NCI-H460 (cell line): ENCODE data around the gene ANKRD44. TPM values are rescaled to one million over a fixed set of nuclear protein-coding genes. Genes with fewer than 3 reads are reported as not detected.

Experiments
- DNase-seq: peaks from one replicate; pipeline ENCODE4 v3.0.0-alpha.2; 2016; ENCODE audit warnings: low read depth; ENCODE audit errors: extremely low read depth
- total RNA-seq: library from RNA; depleted of rRNA; stranded (reverse); fragments of >200 nt; shearing (Covaris generic); gene quantifications from 2 replicates; pipeline ENCODE4 v1.2.3, GENCODE V29; 2014

Gene ANKRD44
- total RNA-seq, 1 experiment from 2014 or later = 20.8 TPM

DNA sequence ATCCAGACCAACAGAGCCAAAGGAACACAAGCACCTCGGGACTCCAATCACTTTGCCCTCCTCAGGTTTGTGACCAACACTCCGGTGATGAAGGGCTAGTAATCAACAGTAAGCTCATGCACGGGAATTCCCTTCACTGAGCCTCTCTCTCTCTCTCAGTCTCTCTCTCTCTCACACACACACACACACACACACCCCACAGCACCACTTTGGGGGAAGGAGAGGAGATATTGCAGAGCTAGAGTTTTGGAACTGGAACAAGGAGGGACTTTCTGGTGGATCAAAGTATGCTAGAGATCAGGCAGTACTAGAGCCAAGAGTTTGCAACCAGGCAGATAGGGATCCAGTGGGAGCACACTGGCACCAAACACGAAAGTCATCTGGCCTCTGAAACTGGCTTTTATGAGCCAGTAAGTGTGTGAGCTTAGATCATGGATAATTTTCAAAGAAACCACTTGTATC, 98.7 kb downstream of the ANKRD44 start:
- no peak for DNase-seq

DNA sequence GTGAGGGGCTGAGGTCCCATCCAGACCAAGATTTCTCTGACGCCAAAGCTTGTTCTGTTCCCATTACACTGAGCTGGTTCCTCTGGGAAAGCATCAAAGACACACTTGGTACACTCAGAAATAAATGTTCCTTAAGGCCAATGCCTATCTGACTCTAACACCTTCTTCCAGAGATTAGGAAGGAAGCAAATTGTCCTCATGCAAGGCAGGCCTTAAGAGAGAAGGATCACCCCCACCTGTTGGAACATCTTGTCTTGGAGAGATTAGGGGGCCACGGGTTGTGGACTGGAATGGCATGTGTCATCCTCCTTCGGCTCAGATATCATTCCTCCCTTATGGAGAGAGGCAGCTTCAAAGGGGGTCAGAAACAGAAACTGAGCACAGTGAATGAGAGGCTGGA, 100.2 kb downstream of the ANKRD44 start:
- DNase-seq = no peak

DNA sequence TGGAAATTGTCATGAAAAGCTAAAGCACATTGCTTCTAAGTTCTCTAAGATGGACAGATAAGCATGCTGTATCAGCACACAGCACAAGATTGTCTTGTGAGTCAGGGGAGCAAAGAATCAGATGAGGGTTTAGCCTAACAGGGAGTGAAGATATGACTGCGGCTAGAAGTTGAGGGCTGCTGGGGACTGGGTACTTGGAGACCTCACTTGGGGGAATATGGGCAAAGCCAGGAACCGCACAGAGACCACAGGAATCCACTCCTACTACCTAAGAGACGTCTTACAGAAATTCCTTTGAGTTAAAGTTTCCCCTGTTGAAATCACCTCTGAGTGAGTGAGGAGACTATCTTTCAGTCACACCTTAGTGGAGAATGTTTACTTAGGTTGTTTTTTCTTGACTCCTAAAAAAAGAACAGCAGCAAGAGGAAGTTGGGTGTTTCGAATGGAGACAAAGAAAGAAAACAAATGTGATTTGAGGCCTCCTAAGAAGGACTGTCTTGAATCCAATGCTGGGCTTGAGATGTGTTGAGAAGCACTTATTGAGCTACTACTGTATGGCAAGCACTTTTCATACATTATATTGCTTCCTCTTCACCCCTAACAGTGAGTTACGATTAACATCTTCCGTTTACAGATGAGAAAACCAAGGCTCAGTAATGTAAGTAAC, 100.7 kb downstream of the ANKRD44 start:
- DNase-seq = no peak

DNA sequence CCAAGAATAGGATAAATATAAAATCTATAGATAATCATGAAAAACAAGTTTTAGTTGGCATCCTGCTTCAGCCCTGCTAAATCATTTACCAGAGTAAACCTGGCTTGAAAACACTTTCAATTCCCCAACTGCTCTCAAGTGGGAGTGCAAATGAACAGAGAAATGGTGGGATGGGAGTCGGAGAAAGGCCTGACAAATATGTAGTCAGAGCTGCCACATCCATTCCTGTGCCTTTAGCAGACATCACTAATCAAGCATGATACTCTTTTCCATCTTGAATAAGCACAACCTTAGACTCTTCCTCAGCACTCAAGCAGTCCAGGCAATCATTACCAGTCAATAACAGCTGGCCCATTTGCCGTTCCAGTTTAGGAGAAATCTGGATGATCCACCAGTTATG, 101.3 kb downstream of the ANKRD44 start:
- no peak for DNase-seq

DNA sequence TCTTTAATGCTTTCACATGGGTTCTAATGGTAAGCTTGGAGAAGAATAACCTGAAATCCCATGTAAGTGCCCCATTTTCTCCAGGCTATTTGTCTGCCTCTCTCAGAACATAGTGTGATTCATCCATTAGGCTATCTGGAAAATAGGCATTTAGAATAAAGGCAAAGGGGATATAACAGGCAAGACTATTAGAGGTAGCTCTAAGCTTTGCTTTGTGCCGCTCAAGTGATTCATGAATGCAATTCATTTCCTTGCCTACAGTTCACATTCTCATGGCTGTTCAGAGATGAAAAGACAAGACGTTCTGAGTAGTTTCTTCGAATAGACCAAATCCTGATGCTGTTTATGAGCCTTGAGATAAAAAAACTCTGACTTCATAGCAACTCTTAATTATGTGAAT, 101.7 kb downstream of the ANKRD44 start:
- no peak for DNase-seq

DNA sequence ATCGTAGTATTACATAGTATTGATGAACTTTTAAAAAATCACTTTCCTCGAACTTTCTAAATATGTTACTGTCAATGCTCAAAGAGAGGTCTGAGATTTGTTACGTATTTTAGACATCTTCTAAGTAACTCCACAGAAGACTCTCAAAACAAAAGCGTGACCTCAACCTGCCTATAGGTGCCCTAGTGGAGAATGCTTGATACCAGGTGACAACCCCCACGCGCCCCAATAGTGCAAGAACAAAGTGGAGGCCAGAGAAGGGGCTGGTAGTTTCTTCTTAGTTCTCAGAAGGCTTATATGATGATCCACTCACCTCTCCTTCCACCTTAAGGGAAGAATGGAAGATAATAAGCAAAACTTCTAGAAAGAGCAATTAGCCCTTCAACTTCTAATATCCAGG, 102.6 kb downstream of the ANKRD44 start:
- DNase-seq = no peak

DNA sequence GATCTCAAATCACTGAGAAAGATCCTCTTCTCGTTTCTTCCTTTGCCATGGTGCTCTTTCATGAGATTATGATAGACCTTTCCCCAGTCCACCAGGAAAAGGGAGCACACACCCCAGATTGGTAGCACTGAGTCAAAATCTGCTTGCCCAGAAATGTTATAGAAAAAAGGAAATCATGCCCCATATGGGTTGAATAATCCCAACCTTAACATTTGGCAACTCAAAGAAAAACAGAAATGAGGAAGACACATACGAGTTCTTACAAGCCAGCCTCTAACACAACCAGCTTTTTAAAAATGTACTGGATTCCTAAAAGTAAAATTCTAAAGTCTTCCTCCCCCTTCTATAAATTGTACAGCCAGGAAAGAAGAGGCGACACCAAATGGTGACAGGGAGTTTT, 103.0 kb downstream of the ANKRD44 start:
- no peak for DNase-seq

DNA sequence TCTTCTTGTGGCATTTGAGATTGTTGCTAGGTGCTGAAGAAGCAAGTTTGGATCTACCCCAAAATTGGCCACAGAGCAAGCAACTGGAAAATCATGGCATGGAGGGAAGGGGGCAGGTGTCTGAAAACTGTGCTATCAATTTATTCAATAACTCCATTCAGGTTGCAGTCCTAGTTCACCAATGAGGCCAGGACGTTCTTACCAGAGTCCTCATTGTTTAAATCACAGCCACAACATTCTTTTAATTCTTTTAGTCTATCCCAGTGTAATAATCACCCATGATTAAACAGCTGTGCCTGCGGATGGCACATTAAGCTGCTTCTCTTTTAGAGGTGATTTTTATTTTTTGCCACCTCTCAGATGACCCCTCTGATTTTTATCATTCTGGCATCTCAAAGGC, 103.5 kb downstream of the ANKRD44 start:
- DNase-seq = no peak

DNA sequence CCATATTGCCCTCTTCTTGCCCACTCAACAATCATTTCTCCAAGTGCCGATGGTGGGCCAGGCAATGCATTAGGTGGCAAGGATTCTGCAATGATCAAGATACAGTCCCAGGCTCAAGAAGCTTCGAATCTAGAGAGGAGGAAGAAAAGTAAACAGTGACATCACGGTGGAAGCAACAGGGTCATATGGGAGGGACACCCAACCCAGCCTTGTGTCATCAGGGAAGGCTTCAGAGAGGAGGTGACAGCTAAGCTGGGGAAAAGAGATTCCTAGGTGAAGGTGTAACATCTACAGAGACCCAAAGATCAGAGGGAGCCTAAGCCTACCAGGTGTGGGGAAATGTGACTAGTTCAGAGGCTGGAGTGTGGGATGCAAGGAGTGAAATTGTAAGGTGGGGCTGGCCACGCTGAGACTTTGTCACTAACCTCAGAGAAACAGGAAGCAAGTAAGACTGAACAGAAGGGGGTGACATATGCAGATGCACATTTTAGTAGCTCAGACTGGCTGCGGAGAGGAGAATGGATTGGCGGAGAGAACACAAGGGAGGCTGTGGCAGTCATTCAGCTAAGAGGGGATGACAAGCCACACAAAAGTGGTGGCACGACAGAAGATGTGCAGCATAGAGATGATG, 104.9 kb downstream of the ANKRD44 start:
- DNase-seq = no peak

DNA sequence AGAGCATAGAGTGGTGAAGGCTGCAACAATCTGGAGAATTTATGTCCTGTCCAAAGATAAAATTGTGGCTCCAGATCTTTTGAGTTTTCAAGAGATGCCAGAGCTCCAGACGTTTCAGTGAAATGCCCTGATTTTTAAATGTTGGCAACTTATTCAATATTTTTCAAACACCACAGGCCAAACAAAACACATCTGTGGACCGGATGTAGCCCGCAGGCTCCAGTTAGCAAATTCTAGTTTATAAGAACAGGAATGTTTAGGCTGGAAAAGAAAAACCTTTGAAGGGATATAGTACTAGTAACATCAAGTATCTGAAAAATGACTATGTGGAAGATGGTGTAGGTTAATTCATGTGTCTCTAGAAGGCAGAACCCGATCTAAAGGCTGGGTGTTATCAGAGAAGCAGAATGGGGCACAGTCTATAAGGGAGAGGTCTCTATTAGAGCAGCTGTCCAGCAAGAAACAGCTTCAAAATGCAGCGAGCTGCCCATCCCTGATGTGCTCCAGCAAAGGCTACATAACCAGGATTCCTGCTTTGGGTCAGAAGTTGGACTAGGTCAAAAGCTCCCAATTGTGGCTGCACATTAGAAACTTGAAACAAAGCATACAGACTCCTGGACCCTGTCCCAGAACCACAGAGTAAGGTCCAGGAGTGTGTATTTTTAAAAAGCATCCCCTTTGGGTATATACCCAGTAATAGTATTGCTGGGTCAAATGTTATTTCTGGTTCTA, 105.9 kb downstream of the ANKRD44 start:
- DNase-seq = no peak

DNA sequence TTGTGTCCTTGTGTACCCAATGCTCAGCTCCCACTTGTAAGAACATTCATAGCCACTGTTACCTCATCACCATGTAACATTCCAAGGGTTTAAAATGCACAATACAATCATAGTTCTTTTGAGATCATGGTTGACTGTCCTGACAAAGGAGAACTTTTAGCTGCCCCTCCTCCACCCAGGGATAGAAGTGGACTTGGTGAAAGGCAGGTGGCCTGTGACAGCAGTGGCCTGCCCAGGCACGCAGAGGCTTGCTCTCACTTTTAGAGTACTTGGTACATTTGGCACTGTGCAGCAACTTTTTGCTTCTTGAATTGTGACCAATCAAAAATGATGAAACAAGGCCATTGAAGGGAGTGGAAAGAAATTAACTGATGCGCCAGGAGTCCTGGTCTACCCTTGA, 108.7 kb downstream of the ANKRD44 start:
- DNase-seq = no peak

DNA sequence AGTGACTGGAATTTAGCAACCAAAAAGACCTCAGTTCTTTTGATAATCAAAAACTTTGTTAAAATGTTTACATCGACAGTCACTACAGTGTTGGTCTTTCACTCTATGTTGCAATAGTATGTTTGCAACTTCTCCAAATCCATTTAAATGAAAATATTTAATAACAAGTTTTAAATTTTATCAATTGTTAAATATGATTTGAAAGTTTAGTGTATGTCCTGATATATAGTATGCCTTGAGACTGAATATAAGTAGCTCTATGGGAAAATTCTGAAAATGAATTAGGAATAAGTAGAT, 109.9 kb downstream of the ANKRD44 start:
- no peak for DNase-seq

DNA sequence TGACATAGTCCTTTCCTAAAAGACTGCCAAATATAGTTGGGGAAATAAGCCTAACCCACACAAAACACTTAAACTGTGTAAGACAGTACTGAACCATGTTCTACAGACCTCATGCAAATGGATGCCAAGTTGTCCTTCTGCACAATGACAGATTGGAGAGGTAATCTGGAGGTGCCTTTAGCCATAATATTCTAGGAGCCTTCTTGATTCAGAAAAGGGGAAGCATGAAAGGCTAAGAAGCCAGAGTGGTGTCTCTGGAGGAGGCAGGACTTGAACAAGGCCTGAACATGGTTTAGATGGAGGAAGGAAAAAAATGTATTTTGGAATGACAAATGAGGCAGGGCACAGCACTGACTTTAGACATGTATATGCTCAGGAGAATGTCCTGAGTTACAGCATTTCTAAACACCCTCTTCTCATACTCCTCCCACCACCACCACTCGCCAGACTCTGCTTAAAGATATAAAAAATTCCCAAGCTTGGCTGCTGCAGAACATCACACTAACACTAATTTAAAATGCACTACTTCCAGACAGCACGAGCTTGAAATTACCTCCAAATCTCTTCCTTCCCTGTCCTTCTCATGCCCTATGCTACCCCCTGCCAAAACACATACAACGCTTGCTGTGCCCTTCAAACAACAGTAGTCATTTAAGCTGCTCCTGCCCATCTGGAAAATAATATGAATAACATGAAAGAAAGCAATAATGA, 110.4 kb downstream of the ANKRD44 start:
- no peak for DNase-seq

DNA sequence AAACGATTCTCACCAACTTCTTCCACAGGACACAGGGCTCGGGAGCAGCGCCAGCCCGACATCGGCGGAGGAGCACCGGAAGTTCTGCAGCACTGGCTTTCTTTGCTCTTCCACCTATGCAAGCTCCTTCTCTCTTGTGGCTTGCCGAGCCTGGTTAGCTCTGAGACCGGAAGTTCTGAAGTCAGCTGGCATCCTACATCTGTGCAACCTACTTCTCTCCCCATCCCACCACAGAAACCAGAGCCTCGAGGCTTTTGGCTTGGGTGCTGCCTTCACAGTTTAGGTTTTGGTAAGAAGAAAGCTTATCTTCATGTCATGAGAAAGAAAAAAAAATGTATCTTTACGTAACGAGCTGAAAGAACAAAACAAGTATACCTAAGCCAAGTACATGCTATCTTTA, 111.7 kb downstream of the ANKRD44 start:
- DNase-seq = no peak

DNA sequence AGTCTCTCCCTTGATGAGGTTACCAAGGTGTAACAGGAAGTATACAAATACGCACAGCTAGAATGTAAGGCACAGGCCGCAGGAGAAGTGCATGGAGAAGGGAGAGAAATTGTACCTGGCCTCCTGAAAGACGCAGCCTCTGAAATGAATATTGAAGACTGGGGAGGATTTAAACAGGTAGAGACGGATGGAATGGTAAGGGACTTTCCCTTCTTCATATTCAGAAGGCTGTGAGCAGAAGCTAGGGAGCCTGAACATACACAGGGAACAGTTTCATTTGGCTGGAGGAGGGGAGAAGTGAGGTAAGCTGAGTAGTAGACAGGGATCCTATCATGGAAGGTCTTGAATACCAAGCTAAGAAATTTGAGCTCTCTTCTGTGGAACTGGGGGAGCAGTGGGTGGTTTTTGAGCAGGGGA, 112.7 kb downstream of the ANKRD44 start:
- no peak for DNase-seq

DNA sequence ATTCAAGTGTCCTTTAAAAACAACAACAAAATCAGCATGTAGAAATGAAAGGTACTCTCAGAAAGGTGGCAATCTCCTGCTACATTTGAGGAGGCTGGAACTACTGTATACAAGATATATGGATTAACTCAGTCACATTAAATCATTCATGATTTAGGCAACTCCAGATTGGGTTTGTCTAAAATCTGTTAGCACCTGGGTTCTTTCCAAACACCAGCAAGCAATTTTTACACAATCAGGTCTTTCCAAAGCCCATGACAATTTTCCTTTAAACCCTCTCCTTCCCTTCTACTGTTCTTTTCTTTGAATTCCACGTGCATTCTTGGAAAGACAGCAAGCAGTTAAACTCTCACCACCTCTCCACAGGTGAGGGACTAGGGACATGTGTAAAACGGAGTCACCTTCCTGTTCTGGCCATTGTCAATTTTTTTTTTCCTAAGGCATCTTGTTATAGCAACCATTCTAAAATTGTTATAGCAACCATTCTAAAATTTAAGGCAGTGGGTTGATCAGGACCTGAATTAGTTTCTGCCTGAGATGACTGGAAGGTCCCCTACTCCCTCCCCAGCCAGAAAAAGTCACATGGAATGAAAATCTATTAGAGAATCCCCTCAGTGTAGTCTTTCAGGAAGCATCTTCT, 113.9 kb downstream of the ANKRD44 start:
- DNase-seq = no peak

DNA sequence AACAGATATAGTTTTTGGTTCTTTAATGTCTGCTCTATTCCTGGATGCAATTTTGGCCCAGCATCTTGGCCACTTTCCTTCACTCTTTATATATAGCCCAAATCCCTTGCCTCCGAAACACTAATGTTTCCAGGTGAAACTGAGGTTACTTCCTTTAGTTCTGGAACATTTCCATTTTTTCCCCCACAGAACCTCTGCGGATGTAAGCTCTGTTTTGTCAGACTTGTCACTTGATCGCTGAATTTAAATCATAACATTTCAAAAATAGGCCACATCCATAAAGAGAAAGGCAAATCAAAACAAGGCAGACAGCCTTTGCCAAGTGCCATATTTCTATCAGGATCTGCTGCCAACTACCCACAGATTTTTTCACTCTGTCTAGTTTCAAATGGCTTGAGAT, 115.1 kb downstream of the ANKRD44 start:
- DNase-seq = no peak

DNA sequence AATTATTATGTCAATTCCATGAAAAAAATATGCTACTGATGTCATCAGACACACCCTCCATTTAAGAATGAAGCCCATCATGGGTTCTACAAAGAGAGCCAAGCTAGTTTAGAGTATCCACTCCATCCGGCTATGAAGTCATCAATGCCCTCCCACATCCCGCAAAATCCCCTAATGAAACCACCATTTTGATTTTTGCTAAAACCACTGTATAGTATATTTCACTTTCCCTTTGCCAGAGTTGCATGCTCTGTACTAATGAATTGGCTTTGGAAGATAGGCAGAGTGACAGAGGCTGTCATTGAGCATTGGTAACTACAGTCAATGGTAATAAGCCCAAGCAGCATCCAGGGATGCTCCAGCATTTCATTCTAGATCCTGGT, 118.6 kb downstream of the ANKRD44 start:
- DNase-seq = no peak

DNA sequence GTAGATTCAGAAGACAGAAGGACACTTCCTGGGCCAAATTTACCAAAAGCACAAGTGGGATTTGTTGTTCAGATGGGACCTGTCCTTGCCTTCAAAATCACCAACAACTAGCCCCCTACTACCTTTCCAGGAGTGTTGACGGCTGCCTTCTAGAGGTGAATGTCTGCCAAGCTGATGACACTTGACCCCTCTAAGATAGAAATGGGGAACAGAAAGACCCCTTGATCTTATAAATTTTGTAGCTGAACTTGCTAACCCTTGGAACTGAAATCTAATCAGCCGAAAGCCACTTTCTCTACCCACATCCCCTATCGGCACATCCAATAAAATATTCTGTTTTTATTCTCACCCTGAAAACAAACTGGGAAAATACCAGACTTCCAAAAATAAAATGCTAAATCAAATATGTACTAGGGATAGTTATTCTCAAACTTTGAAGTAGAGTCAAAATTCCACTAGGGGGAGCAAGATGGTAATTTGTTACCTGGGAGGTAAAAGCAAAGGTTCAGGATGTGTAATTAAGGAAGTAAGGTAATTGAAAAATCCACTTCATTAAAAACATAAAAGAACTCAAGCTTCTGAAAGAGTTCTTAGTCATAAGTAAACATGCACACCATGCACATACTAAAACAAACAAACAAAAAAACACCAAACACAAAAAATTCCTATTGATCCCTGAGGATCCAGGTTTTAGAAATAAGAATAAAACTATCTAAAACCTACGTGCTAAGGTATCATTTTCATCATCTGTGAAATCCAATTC, 119.2 kb downstream of the ANKRD44 start:
- DNase-seq = peak; percentile 44

DNA sequence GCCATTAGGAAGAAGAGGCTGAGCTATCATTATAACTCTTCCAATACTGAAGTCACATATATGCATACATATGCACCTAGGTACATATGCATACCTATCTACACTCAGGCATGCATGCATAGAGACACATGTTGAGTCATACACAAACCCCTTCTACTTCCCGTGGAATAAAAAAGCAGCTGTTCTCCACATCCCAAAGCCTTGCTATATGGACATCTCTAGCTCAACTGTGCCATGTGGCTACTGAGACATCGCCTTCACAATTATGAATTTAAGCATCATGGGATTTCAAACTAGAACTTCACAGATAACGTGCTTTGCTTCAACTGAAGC, 120.5 kb downstream of the ANKRD44 start:
- no peak for DNase-seq
